H9 (cell line): ENCODE data around the gene RUNX1. TPM values are rescaled to one million over a fixed set of nuclear protein-coding genes. Genes with fewer than 3 reads are reported as not detected.

ENCODE experiments used
- DNase-seq: peaks from one replicate; pipeline ENCODE4 v3.0.0-alpha.2; 2017
- H2AFZ ChIP-seq: one replicate; pipeline ENCODE4 v1.6.1; 2013; ENCODE audit warnings: mild to moderate bottlenecking, low read length, control low read depth, moderate library complexity
- H2AK5ac ChIP-seq: 2 replicates; pipeline ENCODE4 v1.6.1; 2013; ENCODE audit warnings: low read length, control low read depth, mixed read lengths; ENCODE audit not compliant: insufficient read length
- H2BK120ac ChIP-seq: one replicate; pipeline ENCODE4 v1.6.1; 2013; ENCODE audit warnings: low read depth, mild to moderate bottlenecking, low read length, control low read depth, inconsistent platforms; ENCODE audit not compliant: poor library complexity, severe bottlenecking
- H2BK12ac ChIP-seq: 2 replicates; pipeline ENCODE4 v1.6.1; 2013; ENCODE audit warnings: low read length, control low read depth, mixed read lengths, low read depth; ENCODE audit not compliant: insufficient read length
- H2BK15ac ChIP-seq: 2 replicates; pipeline ENCODE4 v1.6.1; 2013; ENCODE audit warnings: low read depth, low read length, control low read depth
- H2BK20ac ChIP-seq: one replicate; pipeline ENCODE4 v1.6.1; 2013; ENCODE audit warnings: low read depth, mild to moderate bottlenecking, low read length, control low read depth, inconsistent platforms; ENCODE audit not compliant: poor library complexity, severe bottlenecking
- H2BK5ac ChIP-seq: 2 replicates; pipeline ENCODE4 v1.6.1; 2013; ENCODE audit warnings: low read length, control low read depth, mixed read lengths; ENCODE audit not compliant: insufficient read length
- H3K14ac ChIP-seq: 2 replicates; pipeline ENCODE4 v1.6.1; 2013; ENCODE audit warnings: low read length, control low read depth; ENCODE audit not compliant: insufficient read depth
- H3K18ac ChIP-seq: 2 replicates; pipeline ENCODE4 v1.6.1; 2013; ENCODE audit warnings: low read depth, mild to moderate bottlenecking, mixed read lengths, low read length, control low read depth; ENCODE audit not compliant: insufficient read length
- H3K23ac ChIP-seq: 2 replicates; pipeline ENCODE4 v1.6.1; 2013; ENCODE audit warnings: low read length, control low read depth, mixed read lengths, low read depth; ENCODE audit not compliant: insufficient read length
- H3K23me2 ChIP-seq: 2 replicates; pipeline ENCODE4 v1.6.1; 2013; ENCODE audit warnings: low read depth, mild to moderate bottlenecking, mixed read lengths, low read length, control low read depth; ENCODE audit not compliant: insufficient read length, poor library complexity, severe bottlenecking
- H3K27ac ChIP-seq: 2 replicates; pipeline ENCODE4 v1.5.1; 2013; ENCODE audit warnings: low read length, control low read depth, mixed read lengths, low read depth; ENCODE audit not compliant: insufficient read length
- H3K27me3 ChIP-seq: 2 replicates; pipeline ENCODE4 v1.6.1; 2013; ENCODE audit warnings: low read length, control low read depth, inconsistent platforms; ENCODE audit not compliant: insufficient read depth
- H3K4ac ChIP-seq: 2 replicates; pipeline ENCODE4 v1.6.1; 2013; ENCODE audit warnings: low read depth, mild to moderate bottlenecking, control low read depth, inconsistent platforms, low read length, moderate library complexity
- H3K4me1 ChIP-seq: 2 replicates; pipeline ENCODE4 v1.6.1; 2013; ENCODE audit warnings: low read length, control low read depth, inconsistent platforms; ENCODE audit not compliant: insufficient read depth
- H3K4me2 ChIP-seq: 2 replicates; pipeline ENCODE4 v1.6.1; 2013; ENCODE audit warnings: low read length, control low read depth, mixed read lengths; ENCODE audit not compliant: insufficient read length, insufficient read depth
- H3K56ac ChIP-seq: 2 replicates; pipeline ENCODE4 v1.6.1; 2013; ENCODE audit warnings: low read depth, mild to moderate bottlenecking, mixed read lengths, low read length, control low read depth; ENCODE audit not compliant: insufficient read length
- H3K79me1 ChIP-seq: 2 replicates; pipeline ENCODE4 v1.6.1; 2013; ENCODE audit warnings: low read depth, mild to moderate bottlenecking, moderate library complexity, low read length, control low read depth, inconsistent platforms; ENCODE audit not compliant: insufficient read depth, poor library complexity, severe bottlenecking
- H3K79me2 ChIP-seq: 2 replicates; pipeline ENCODE4 v1.6.1; 2013; ENCODE audit warnings: low read length, control low read depth, inconsistent platforms; ENCODE audit not compliant: insufficient read depth
- H3K9ac ChIP-seq: 2 replicates; pipeline ENCODE4 v1.6.1; 2013; ENCODE audit warnings: low read length, control low read depth, mixed read lengths; ENCODE audit not compliant: insufficient read length; ENCODE audit errors: extremely low read depth
- H3K9me3 ChIP-seq: one replicate; pipeline ENCODE4 v1.6.1; 2013; ENCODE audit warnings: low read depth, low read length, inconsistent platforms; ENCODE audit not compliant: control insufficient read depth
- H3T11ph ChIP-seq: one replicate; pipeline ENCODE4 v1.6.1; 2013; ENCODE audit warnings: mild to moderate bottlenecking, low read length, control low read depth, inconsistent platforms
- H4K20me1 ChIP-seq: one replicate; pipeline ENCODE4 v1.6.1; 2013; ENCODE audit not compliant: control insufficient read depth, insufficient read length, insufficient read depth
- H4K5ac ChIP-seq: 2 replicates; pipeline ENCODE4 v1.6.1; 2013; ENCODE audit warnings: low read depth, mild to moderate bottlenecking, mixed read lengths, low read length, control low read depth; ENCODE audit not compliant: insufficient read length
- H4K8ac ChIP-seq: replicated peaks from 2 replicates; pipeline ENCODE4 v1.6.1; 2013; ENCODE audit warnings: low read length, control low read depth, mixed read lengths, low read depth; ENCODE audit not compliant: insufficient read length
- H4K91ac ChIP-seq: 2 replicates; pipeline ENCODE4 v1.6.1; 2013; ENCODE audit warnings: low read depth, mild to moderate bottlenecking, moderate library complexity, mixed read lengths, low read length, control low read depth; ENCODE audit not compliant: insufficient read length
- H3K27ac Mint-ChIP-seq, 3 experiments: 2 replicates in 2 of 3; 3 replicates in 1 of 3; pipeline ENCODE4 v1.8.0; 2020 to 2021; ENCODE audit warnings: mixed read lengths in 3 of 3, mild to moderate bottlenecking in 1 of 3, moderate library complexity in 1 of 3
- H3K27me3 Mint-ChIP-seq: 2 replicates; pipeline ENCODE4 v1.8.0; 2021; ENCODE audit warnings: low read depth, mild to moderate bottlenecking, moderate library complexity, mixed read lengths
- H3K36me3 Mint-ChIP-seq, 3 experiments: 2 replicates in 2 of 3; 3 replicates in 1 of 3; pipeline ENCODE4 v1.8.0; 2020 to 2021; ENCODE audit warnings: low read depth in 3 of 3, mixed read lengths in 3 of 3; ENCODE audit not compliant: insufficient read depth in 1 of 3
- H3K4me1 Mint-ChIP-seq, 2 experiments: 2 replicates each; pipeline ENCODE4 v1.8.0; 2020; ENCODE audit warnings: mixed read lengths in 2 of 2
- H3K4me3 Mint-ChIP-seq, 2 experiments: 2 replicates in 1 of 2; 3 replicates in 1 of 2; pipeline ENCODE4 v1.8.0; 2020 to 2021; ENCODE audit warnings: mild to moderate bottlenecking in 2 of 2, mixed read lengths in 2 of 2, moderate library complexity in 1 of 2
- H3K9me3 Mint-ChIP-seq, 2 experiments: 2 replicates in 1 of 2; 3 replicates in 1 of 2; pipeline ENCODE4 v1.8.0; 2020; ENCODE audit warnings: mild to moderate bottlenecking in 2 of 2, mixed read lengths in 2 of 2, moderate library complexity in 1 of 2
- WGBS: extraction: QIAGEN DNeasy Blood & Tissue Kit; methylation state at CpG from one replicate; pipeline ENCODE4 v1.1.7; 2013; ENCODE audit warnings: missing lambda C conversion rate, low lambda C conversion rate, mixed read lengths; ENCODE audit not compliant: insufficient read length; ENCODE audit errors: extremely low coverage; 5-methylcytosine and 5-hydroxymethylcytosine counted together
- total RNA-seq: library from RNA; stranded (reverse); gene quantifications from 2 replicates; pipeline ENCODE4 v1.2.1, GENCODE V29; 2021
- TF ChIP-seq, protein P1 (sequence below): fragments of 200-600 bp; sonication (generic); conservative IDR thresholded peaks from 3 replicates; pipeline ENCODE4 v1.8.0; 2021; ENCODE audit warnings: antibody characterized with exemption, mild to moderate bottlenecking

RUNX1 gene
- total RNA-seq, 1 experiment from 2014 or later = 0.72 TPM

- Histone ChIP-seq H3K4me2 (no peak overlapping the region), H3K56ac (no peak overlapping the region), H3K4me1 (no peaks in the 10 kb centered on the region), H3T11ph (no peak overlapping the region), H3K79me2 (no peaks in the 10 kb centered on the region), H3K9me3 (no peaks in the 10 kb centered on the region), H2BK5ac (no peak overlapping the region), H3K23ac (no peak overlapping the region), H3K79me1 (no peaks in the 10 kb centered on the region), H2BK20ac (no peak overlapping the region), H2BK120ac (no peak overlapping the region), H3K27ac (no peak overlapping the region), H3K23me2 (no peaks in the 10 kb centered on the region), H2AFZ (no peak overlapping the region), H3K4ac (no peak overlapping the region), H4K5ac (no peak overlapping the region), H3K14ac (no peak overlapping the region), H4K8ac (no peak overlapping the region), H2BK15ac (no peak overlapping the region), H2BK12ac (no peak overlapping the region), H3K9ac (no peak overlapping the region), H2AK5ac (no peak overlapping the region), H3K27me3 (no peaks in the 10 kb centered on the region), H4K91ac (no peak overlapping the region), H3K18ac (no peak overlapping the region), H4K20me1 (no peaks in the 10 kb centered on the region)
- Mint-ChIP-seq H3K36me3 (peaks cover 0 to 22% (median 1%) of the 10 kb centered on the region in 3 experiments; a peak in 5 of 7 replicates), H3K9me3 (peaks cover 12 to 13% of the 10 kb centered on the region in 2 experiments), H3K27me3 (peaks cover 4% of the 10 kb centered on the region; the same call in 1 of the 2 replicates), H3K4me3 (no peak overlapping the region), H3K27ac (no peak overlapping the region), H3K4me1 (peaks cover 12 to 17% of the 10 kb centered on the region in 2 experiments)
- TF ChIP-seq, protein P1, sequence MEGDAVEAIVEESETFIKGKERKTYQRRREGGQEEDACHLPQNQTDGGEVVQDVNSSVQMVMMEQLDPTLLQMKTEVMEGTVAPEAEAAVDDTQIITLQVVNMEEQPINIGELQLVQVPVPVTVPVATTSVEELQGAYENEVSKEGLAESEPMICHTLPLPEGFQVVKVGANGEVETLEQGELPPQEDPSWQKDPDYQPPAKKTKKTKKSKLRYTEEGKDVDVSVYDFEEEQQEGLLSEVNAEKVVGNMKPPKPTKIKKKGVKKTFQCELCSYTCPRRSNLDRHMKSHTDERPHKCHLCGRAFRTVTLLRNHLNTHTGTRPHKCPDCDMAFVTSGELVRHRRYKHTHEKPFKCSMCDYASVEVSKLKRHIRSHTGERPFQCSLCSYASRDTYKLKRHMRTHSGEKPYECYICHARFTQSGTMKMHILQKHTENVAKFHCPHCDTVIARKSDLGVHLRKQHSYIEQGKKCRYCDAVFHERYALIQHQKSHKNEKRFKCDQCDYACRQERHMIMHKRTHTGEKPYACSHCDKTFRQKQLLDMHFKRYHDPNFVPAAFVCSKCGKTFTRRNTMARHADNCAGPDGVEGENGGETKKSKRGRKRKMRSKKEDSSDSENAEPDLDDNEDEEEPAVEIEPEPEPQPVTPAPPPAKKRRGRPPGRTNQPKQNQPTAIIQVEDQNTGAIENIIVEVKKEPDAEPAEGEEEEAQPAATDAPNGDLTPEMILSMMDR = peak; percentile 74
- WGBS = no CpG with 5 or more reads among the region's 2 CpGs
- DNase-seq = peak; percentile 59
These were observed 247.5 kb downstream of the RUNX1 start for GRCh38 chr21:34801519-34802132.
